Neural progenitor cell (in vitro differentiated cells): ENCODE measurements around the gene SIRPB1. TPM values are rescaled to one million over a fixed set of nuclear protein-coding genes. Genes with fewer than 3 reads are reported as not detected.

Experiments used
- DNase-seq: peaks from one replicate; pipeline ENCODE4 v3.0.0-alpha.2; 2016; ENCODE audit warnings: low spot score
- H2AFZ ChIP-seq: fragments of 200-600 bp; sonication (generic); replicated peaks from 2 replicates; pipeline ENCODE4 v1.6.1; 2016; ENCODE audit warnings: antibody characterized with exemption
- H3F3A ChIP-seq: fragments of 200-600 bp; sonication (generic); 2 replicates; pipeline ENCODE4 v1.6.1; 2016; ENCODE audit warnings: antibody characterized with exemption, low read depth
- H3K27ac ChIP-seq: fragments of 200-600 bp; sonication (generic); 2 replicates; pipeline ENCODE4 v1.5.1; 2016; ENCODE audit warnings: mild to moderate bottlenecking
- H3K27me3 ChIP-seq: fragments of 200-600 bp; sonication (generic); 2 replicates; pipeline ENCODE4 v1.6.1; 2016; ENCODE audit warnings: mild to moderate bottlenecking, moderate library complexity
- H3K36me3 ChIP-seq: fragments of 200-600 bp; sonication (generic); 2 replicates; pipeline ENCODE4 v1.5.1; 2016
- H3K4me1 ChIP-seq: fragments of 200-600 bp; sonication (generic); 2 replicates; pipeline ENCODE4 v1.6.1; 2016; ENCODE audit warnings: mixed run types
- H3K4me2 ChIP-seq: fragments of 200-600 bp; sonication (generic); 2 replicates; pipeline ENCODE4 v1.6.1; 2016
- H3K4me3 ChIP-seq: fragments of 200-600 bp; sonication (generic); 2 replicates; pipeline ENCODE4 v1.5.1; 2016
- H3K79me2 ChIP-seq: fragments of 200-600 bp; sonication (generic); 2 replicates; pipeline ENCODE4 v1.6.1; 2016; ENCODE audit warnings: low read depth
- H3K9ac ChIP-seq: fragments of 200-600 bp; sonication (generic); 2 replicates; pipeline ENCODE4 v1.6.1; 2016
- H3K9me3 ChIP-seq: fragments of 200-600 bp; sonication (generic); 2 replicates; pipeline ENCODE4 v1.5.1; 2016; ENCODE audit warnings: low read depth
- H4K20me1 ChIP-seq: fragments of 200-600 bp; sonication (generic); 2 replicates; pipeline ENCODE4 v1.6.1; 2016; ENCODE audit warnings: low read depth
- H3K27ac Mint-ChIP-seq: 3 replicates; pipeline ENCODE4 v1.8.0; 2021; ENCODE audit warnings: mixed read lengths
- H3K27me3 Mint-ChIP-seq: 2 replicates; pipeline ENCODE4 v1.8.0; 2022; ENCODE audit warnings: low read depth, mild to moderate bottlenecking, inconsistent platforms, moderate library complexity, mixed read lengths; ENCODE audit not compliant: insufficient read depth
- H3K36me3 Mint-ChIP-seq: 3 replicates; pipeline ENCODE4 v1.8.0; 2021; ENCODE audit warnings: mixed read lengths
- H3K4me1 Mint-ChIP-seq: 3 replicates; pipeline ENCODE4 v1.8.0; 2021; ENCODE audit warnings: mixed read lengths
- H3K4me3 Mint-ChIP-seq: 3 replicates; pipeline ENCODE4 v1.8.0; 2021; ENCODE audit warnings: mild to moderate bottlenecking, moderate library complexity, mixed read lengths
- H3K9me3 Mint-ChIP-seq: 3 replicates; pipeline ENCODE4 v1.8.0; 2020; ENCODE audit warnings: mixed read lengths
- EZH2 ChIP-seq: fragments of 200-600 bp; sonication (generic); IDR thresholded peaks from 2 replicates; pipeline ENCODE4 v1.6.1; 2017; ENCODE audit warnings: antibody characterized with exemption, mild to moderate bottlenecking, moderate library complexity
- EZH2phosphoT487 ChIP-seq: fragments of 200-600 bp; sonication (generic); IDR thresholded peaks from 2 replicates; pipeline ENCODE4 v1.6.1; 2017; ENCODE audit warnings: antibody characterized with exemption
- total RNA-seq: library from RNA; depleted of rRNA; stranded (reverse); fragments of >200 nt; gene quantifications from 2 replicates; pipeline ENCODE4 v1.2.3, GENCODE V29; 2015; ENCODE audit warnings: low replicate concordance
- TF ChIP-seq, protein P1 (sequence below): fragments of 200-600 bp; sonication (generic); IDR thresholded peaks from 2 replicates; pipeline ENCODE4 v1.5.1; 2017; ENCODE audit warnings: antibody characterized with exemption, mild to moderate bottlenecking

SIRPB1 gene
- total RNA-seq, 1 donor from 2014 or later: not detected

DNA sequence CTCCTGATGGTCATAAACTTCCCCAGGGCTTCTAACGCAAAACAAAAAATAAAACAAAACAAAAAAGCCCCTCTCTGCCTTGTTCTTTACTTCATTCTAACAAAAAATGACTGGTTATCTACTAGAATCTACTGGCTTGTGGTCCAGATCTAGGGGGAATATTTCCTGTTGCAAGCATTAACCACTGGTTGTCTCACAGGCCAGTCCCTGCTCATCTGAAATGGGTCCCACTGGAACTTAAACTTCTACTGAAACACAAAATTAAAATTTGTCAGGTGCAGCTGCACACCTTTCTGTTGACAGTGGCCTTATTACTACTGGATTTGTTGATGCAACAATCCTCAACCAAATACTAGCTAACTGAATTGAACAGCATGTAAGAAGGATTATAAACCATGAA is 32.3 kb upstream of the SIRPB1 start:
- Histone ChIP-seq H3K27me3 (peaks cover 21% of the 10 kb centered on the region), H3F3A (no peaks in the 10 kb centered on the region), H3K4me1 (no peaks in the 10 kb centered on the region), H4K20me1 (no peaks in the 10 kb centered on the region), H3K9ac (no peak overlapping the region), H3K4me2 (no peak overlapping the region), H2AFZ (no peak overlapping the region), H3K79me2 (no peaks in the 10 kb centered on the region), H3K36me3 (no peaks in the 10 kb centered on the region), H3K27ac (no peak overlapping the region), H3K9me3 (no peaks in the 10 kb centered on the region), H3K4me3 (no peak overlapping the region)
- Mint-ChIP-seq H3K27ac (no peak overlapping the region), H3K4me3 (no peak overlapping the region), H3K4me1 (no peaks in the 10 kb centered on the region), H3K36me3 (no peaks in the 10 kb centered on the region), H3K9me3 (no peaks in the 10 kb centered on the region), H3K27me3 (peaks cover 4% of the 10 kb centered on the region)
- TF ChIP-seq EZH2phosphoT487 (no peak), EZH2 (no peak)
- TF ChIP-seq, protein P1, sequence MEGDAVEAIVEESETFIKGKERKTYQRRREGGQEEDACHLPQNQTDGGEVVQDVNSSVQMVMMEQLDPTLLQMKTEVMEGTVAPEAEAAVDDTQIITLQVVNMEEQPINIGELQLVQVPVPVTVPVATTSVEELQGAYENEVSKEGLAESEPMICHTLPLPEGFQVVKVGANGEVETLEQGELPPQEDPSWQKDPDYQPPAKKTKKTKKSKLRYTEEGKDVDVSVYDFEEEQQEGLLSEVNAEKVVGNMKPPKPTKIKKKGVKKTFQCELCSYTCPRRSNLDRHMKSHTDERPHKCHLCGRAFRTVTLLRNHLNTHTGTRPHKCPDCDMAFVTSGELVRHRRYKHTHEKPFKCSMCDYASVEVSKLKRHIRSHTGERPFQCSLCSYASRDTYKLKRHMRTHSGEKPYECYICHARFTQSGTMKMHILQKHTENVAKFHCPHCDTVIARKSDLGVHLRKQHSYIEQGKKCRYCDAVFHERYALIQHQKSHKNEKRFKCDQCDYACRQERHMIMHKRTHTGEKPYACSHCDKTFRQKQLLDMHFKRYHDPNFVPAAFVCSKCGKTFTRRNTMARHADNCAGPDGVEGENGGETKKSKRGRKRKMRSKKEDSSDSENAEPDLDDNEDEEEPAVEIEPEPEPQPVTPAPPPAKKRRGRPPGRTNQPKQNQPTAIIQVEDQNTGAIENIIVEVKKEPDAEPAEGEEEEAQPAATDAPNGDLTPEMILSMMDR: no peak
- no peak for DNase-seq

DNA sequence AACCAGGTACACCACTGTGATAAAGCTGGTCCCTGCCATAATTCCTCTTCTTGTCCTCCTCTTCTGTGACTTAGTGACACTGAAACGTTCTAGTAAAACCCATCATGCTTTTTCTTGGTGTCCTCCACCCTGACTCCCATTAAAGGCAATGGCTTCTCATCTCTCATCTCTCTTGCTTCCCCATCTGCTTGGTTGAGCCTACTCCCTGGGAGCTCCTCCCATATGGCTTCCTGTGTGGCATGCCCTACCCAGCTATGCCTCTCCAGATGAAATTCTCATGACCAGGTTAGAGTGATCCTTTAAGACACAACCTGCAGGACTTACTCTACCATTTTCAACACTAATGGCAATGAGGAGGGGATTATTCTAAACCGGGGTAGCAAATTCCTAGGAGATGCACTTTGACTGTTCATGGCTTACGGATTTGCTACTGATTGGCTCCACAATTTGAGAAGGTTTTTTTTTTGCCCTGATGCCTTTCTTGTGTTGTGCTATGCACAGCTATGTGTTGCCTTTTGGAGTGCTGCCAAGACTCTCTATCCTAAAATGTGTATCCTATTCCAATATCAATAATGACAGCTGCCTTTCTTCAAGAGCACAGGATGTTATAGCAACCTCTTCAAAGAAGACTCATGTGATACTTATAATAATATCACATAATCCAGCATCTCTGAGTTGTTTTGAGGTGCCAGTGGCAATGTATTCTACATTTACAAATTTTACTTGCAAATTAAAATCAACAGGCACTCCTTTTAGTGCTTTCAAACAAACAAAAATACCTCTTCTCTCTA is 31.7 kb upstream of the SIRPB1 start:
- Mint-ChIP-seq H3K4me3 (no peak overlapping the region), H3K9me3 (no peaks in the 10 kb centered on the region)
- DNase-seq: no peak

DNA sequence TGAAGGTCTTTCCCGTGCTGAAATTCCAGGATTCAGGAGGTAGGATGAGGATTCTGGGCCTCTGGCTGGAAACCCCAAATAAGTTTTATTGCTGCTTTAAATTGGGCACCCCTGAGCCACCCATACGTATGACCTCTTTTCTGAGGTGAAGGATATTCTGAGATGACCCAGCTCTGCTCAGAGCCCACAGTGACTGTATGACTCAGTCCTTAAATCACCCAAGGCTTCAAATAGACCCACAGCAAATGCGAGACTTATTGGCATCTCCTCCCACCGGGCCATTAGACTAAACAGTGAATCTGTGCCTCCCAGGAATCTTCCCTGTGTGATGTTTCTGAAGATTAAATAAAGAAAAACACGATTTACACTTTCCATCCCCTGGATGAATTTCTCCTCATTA is 28.3 kb upstream of the SIRPB1 start:
- TF ChIP-seq EZH2phosphoT487: no peak
- TF ChIP-seq, protein P1: no peak
- no peak for TF ChIP-seq EZH2
- no peak for DNase-seq
- Mint-ChIP-seq H3K4me3 (no peak overlapping the region), H3K9me3 (no peaks in the 10 kb centered on the region), H3K27me3 (peaks cover 2% of the 10 kb centered on the region), H3K27ac (no peak overlapping the region), H3K36me3 (no peaks in the 10 kb centered on the region), H3K4me1 (no peaks in the 10 kb centered on the region)
- Histone ChIP-seq H3F3A (no peaks in the 10 kb centered on the region), H4K20me1 (no peaks in the 10 kb centered on the region), H3K79me2 (no peaks in the 10 kb centered on the region), H3K9ac (no peak overlapping the region), H2AFZ (no peak overlapping the region), H3K36me3 (no peaks in the 10 kb centered on the region), H3K9me3 (no peaks in the 10 kb centered on the region), H3K27me3 (peaks cover 18% of the 10 kb centered on the region), H3K27ac (no peak overlapping the region), H3K4me2 (no peak overlapping the region), H3K4me3 (no peak overlapping the region), H3K4me1 (no peaks in the 10 kb centered on the region)

More for the DNA sequence above, 31.7 kb upstream of the SIRPB1 start:
- Histone ChIP-seq H4K20me1 (no peaks in the 10 kb centered on the region), H3K9ac (no peak overlapping the region), H2AFZ (no peak overlapping the region), H3K9me3 (no peaks in the 10 kb centered on the region), H3K4me1 (no peaks in the 10 kb centered on the region), H3K79me2 (no peaks in the 10 kb centered on the region), H3K36me3 (no peaks in the 10 kb centered on the region), H3F3A (no peaks in the 10 kb centered on the region), H3K27ac (no peak overlapping the region), H3K27me3 (peaks cover 21% of the 10 kb centered on the region), H3K4me2 (no peak overlapping the region), H3K4me3 (no peak overlapping the region)
- TF ChIP-seq EZH2phosphoT487 (no peak), EZH2 (no peak)
- TF ChIP-seq, protein P1: no peak
- no peaks in the 10 kb centered on the region for H3K4me1 Mint-ChIP-seq
- H3K27ac Mint-ChIP-seq: no peak overlapping the region
- H3K27me3 Mint-ChIP-seq: peaks cover 4% of the 10 kb centered on the region
- H3K36me3 Mint-ChIP-seq: no peaks in the 10 kb centered on the region
